MCF 10A (cell line): ENCODE data around the gene GALNT4. TPM values are rescaled to one million over a fixed set of nuclear protein-coding genes. Genes with fewer than 3 reads are reported as not detected.

ENCODE experiments used
- total RNA-seq: library from RNA; stranded (reverse); gene quantifications from 2 replicates; pipeline ENCODE4 v1.2.3, GENCODE V29; 2022

Gene GALNT4
- total RNA-seq, 1 experiment from 2014 or later = 2.8 TPM

Other genes with a start within 250 kb of the GALNT4 start
- 99.9 and 149 TPM in 2 replicates for gene DUSP6, start 172.3 kb downstream of the GALNT4 start, total RNA-seq
- 13.4 and 14.8 TPM in 2 replicates for gene POC1B, start 1.3 kb upstream of the GALNT4 start, total RNA-seq
- 221 and 281 TPM in 2 replicates for gene ATP2B1, start 184.0 kb upstream of the GALNT4 start, total RNA-seq